ENCODE results near the gene POLR1E.

POLR1E gene

DNA sequence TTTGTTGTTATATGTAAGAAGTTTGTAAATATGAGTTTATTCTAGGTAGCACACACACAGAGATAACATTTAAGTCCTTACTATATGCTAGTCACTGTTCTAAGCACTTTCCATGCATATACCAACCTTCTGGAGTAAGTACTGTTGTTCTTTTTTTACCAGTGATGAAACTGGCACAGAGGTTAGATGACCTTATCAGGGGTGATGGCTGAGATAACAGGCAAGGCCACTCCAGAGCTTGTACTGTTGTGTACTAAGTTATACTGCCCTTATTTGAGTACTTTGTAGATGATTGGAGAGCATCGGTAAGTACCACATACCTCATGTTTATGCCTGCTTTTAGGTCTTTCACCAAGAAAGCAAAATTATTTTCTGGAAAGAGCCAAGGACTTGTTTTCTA is 6.2 kb downstream of the POLR1E start:
- peaks cover 93% of the 10 kb centered on the region for H3K36me3 ChIP-seq (ENCODE audit: control insufficient read depth, low read length)
- no peak overlapping the region for H3K4me3 ChIP-seq (ENCODE audit: low read length)
- no peaks in the 10 kb centered on the region for H3K27me3 ChIP-seq (ENCODE audit: control insufficient read depth, low read length)
- no peak overlapping the region for H3K4me2 ChIP-seq (ENCODE audit: low read length)
- H3K79me2 ChIP-seq (ENCODE audit: control insufficient read depth, low read length), result peaks cover 28% of the 10 kb centered on the region
- no peaks in the 10 kb centered on the region for H3F3A ChIP-seq (ENCODE audit: control insufficient read depth, insufficient read depth)
- TF ChIP-seq, protein P1, sequence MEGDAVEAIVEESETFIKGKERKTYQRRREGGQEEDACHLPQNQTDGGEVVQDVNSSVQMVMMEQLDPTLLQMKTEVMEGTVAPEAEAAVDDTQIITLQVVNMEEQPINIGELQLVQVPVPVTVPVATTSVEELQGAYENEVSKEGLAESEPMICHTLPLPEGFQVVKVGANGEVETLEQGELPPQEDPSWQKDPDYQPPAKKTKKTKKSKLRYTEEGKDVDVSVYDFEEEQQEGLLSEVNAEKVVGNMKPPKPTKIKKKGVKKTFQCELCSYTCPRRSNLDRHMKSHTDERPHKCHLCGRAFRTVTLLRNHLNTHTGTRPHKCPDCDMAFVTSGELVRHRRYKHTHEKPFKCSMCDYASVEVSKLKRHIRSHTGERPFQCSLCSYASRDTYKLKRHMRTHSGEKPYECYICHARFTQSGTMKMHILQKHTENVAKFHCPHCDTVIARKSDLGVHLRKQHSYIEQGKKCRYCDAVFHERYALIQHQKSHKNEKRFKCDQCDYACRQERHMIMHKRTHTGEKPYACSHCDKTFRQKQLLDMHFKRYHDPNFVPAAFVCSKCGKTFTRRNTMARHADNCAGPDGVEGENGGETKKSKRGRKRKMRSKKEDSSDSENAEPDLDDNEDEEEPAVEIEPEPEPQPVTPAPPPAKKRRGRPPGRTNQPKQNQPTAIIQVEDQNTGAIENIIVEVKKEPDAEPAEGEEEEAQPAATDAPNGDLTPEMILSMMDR (IDR thresholded peaks at IDR 0.05; ENCODE audit: low read depth, low read length, poor library complexity, severe bottlenecking), result no peak
- TF ChIP-seq EZH2phosphoT487 (IDR thresholded peaks at IDR 0.05; ENCODE audit: borderline replicate concordance, low read length), result no peak
- no peaks in the 10 kb centered on the region for H3K9me3 ChIP-seq (ENCODE audit: control insufficient read depth, insufficient read depth, low read length)
- H3K4me1 ChIP-seq (ENCODE audit: control insufficient read depth, low read length), result peaks cover 22% of the 10 kb centered on the region
- no peak overlapping the region for H3K27ac ChIP-seq (ENCODE audit: low read depth, low read length)
- H3K9me2 ChIP-seq (replicated peaks; ENCODE audit: control insufficient read depth, low read length), result no peaks in the 10 kb centered on the region
- no peaks in the 10 kb centered on the region for H4K20me1 ChIP-seq (ENCODE audit: control insufficient read depth, insufficient read depth, low read depth, low read length)

GRCh38 chr9:37495571-37495970 is 9.8 kb downstream of the POLR1E start:
- Histone ChIP-seq H3K79me2 (ENCODE audit: control insufficient read depth, low read length) (peaks cover 8% of the 10 kb centered on the region; the same call in 1 of the 2 replicates), H3K27me3 (ENCODE audit: control insufficient read depth, low read length) (no peaks in the 10 kb centered on the region), H3K4me2 (ENCODE audit: low read length) (no peak overlapping the region), H3K9me2 (replicated peaks; ENCODE audit: control insufficient read depth, low read length) (no peaks in the 10 kb centered on the region), H4K20me1 (ENCODE audit: control insufficient read depth, insufficient read depth, low read depth, low read length) (0 out of 2 replicates have a peak, but pooled peaks cover 2% of the 10 kb centered on the region), H3K9me3 (ENCODE audit: control insufficient read depth, insufficient read depth, low read length) (no peaks in the 10 kb centered on the region), H3K4me1 (ENCODE audit: control insufficient read depth, low read length) (no peaks in the 10 kb centered on the region), H3K27ac (ENCODE audit: low read depth, low read length) (no peak overlapping the region), H3K4me3 (ENCODE audit: low read length) (no peak overlapping the region), H3K36me3 (ENCODE audit: control insufficient read depth, low read length) (peaks cover 93% of the 10 kb centered on the region), H3F3A (ENCODE audit: control insufficient read depth, insufficient read depth) (no peaks in the 10 kb centered on the region)
- no peak for TF ChIP-seq EZH2phosphoT487 (IDR thresholded peaks at IDR 0.05; ENCODE audit: borderline replicate concordance, low read length)
- TF ChIP-seq, protein P1 (IDR thresholded peaks at IDR 0.05; ENCODE audit: low read depth, low read length, poor library complexity, severe bottlenecking), result no peak

GRCh38 chr9:37496020-37496419 is 10.3 kb downstream of the POLR1E start:
- TF ChIP-seq EZH2phosphoT487 (IDR thresholded peaks at IDR 0.05; ENCODE audit: borderline replicate concordance, low read length), result no peak
- TF ChIP-seq, protein P1 (IDR thresholded peaks at IDR 0.05; ENCODE audit: low read depth, low read length, poor library complexity, severe bottlenecking), result no peak
- no peaks in the 10 kb centered on the region for H3K4me1 ChIP-seq (ENCODE audit: control insufficient read depth, low read length)
- 0 out of 2 replicates have a peak, but pooled peaks cover 4% of the 10 kb centered on the region for H4K20me1 ChIP-seq (ENCODE audit: control insufficient read depth, insufficient read depth, low read depth, low read length)
- no peak overlapping the region for H3K4me2 ChIP-seq (ENCODE audit: low read length)
- H3K4me3 ChIP-seq (ENCODE audit: low read length), result no peak overlapping the region
- H3K9me3 ChIP-seq (ENCODE audit: control insufficient read depth, insufficient read depth, low read length), result no peaks in the 10 kb centered on the region
- H3K27me3 ChIP-seq (ENCODE audit: control insufficient read depth, low read length), result no peaks in the 10 kb centered on the region
- H3K27ac ChIP-seq (ENCODE audit: low read depth, low read length), result no peak overlapping the region
- peaks cover 93% of the 10 kb centered on the region for H3K36me3 ChIP-seq (ENCODE audit: control insufficient read depth, low read length)
- 0 out of 2 replicates have a peak, but pooled peaks cover 8% of the 10 kb centered on the region for H3K79me2 ChIP-seq (ENCODE audit: control insufficient read depth, low read length)
- H3K9me2 ChIP-seq (replicated peaks; ENCODE audit: control insufficient read depth, low read length), result no peaks in the 10 kb centered on the region
- no peaks in the 10 kb centered on the region for H3F3A ChIP-seq (ENCODE audit: control insufficient read depth, insufficient read depth)
